Bone marrow (tissue), 2 donors: ENCODE results near the gene FAM240A.
A peak's percentile ranks its signal among the peaks of the same experiment; 100 is the strongest.

Experiments used
- DNase-seq, 2 donors: peaks; one replicate each; lab custom pipeline; 2025; lab: John Stamatoyannopoulos, UW

The FAM240A gene

DNA sequence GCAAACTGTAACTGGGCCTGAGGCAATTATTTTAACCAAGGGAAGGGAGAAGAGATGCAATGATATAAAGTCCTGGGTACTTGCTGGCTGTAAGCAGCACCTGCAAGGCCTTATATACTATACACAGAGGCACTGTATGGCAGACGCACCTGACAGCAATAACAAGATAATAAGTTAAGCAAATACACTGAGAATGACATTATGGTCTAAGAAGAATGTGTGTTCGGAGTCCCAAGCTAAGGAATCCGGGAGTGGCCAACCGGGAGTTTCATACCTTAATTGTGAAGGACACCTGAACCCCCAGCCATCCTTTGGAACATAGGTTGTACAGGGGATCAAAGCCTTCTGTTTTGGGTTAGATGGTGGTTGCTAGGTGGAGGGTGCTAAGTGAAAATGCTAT is 13.7 kb downstream of the FAM240A start:
- no peak for DNase-seq

DNA sequence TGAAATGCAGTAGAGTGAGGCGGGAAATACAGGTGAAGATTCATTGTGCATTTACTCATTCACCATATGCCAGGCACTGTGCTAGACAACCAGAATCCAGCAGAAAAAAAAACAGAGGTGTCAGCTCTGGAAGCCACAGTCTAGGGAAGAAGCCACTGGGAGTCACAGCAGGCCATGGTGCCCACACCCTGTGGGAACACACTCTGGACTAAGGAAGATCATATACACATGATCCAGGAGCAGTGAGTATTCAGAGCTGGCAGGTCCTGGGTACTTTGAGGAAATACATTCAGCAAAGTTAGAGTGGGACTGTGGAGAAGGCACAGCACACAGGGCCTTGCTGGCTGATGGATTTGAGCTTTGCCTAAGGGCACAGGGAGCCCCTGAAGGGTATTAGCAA is 14.8 kb downstream of the FAM240A start:
- no peak for DNase-seq

DNA sequence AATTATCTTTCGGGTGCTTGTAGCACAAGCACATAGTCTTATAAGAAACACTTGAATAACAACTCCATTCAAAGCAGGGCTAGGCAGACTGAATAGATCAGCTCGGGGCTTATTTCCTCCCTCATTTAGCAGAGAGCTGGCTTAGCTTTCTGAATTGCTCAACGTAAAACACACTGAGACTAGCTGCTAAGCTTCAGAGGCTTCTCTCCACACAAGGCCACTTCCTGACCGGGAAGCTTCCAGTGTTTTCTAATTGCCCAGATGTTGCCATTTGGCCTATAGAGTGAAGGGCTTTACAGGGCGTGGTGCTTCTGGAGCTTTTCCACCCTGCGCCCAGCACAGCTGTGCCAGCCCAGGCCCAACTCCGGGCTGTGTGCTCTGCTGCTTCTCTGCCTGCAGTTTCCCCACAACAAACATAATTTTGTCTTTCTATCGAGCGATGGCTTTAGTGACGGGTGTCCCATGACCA is 16.6 kb downstream of the FAM240A start:
- no peak for DNase-seq

DNA sequence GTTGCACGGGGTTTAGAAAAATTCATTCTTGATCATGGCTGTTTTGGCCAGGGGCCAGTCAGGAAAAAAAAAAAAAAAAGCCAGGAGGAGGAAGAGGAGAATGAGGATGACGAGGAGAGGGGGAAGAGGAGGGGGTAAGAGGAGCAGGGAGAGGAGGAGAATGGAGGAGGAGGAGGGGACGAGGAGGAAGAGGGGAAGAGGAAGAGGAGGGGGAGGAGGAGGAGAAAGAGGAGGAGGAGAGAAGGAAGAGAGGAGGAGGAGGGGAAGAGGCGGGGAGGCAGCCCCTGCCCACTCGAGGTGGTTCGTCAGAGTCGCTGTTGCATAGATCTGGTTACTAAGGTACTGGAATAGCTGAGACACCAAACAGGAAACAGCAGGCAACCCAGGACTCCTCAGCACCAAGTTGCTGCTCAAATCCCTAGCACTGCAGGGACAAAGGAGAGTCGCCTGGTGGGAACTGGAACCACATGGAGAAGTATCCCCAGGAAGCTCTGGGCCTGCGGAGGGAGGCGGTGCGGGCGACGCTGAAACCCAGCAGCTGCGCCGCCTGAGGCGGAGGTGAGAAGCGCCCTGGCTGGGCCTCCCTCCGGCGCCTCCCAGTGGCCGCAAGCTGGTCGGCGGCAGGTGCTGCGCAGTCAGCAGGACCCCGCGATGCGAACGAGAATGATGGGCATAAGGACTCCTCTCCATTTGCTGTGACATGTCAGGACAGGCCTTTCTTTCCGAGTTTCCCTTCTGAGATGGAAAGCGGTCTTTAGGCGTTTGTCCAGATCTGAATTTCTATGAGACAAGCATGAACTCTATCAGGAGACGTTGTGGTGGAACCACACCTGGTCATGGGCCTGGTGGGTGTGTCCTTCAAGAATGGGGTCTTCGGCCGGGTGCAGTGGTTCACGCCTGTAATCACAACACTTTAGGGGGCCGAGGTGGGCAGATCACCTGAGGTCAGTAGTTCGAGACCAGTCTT is 17.5 kb downstream of the FAM240A start:
- peak; percentile 41 to 58 for DNase-seq

DNA sequence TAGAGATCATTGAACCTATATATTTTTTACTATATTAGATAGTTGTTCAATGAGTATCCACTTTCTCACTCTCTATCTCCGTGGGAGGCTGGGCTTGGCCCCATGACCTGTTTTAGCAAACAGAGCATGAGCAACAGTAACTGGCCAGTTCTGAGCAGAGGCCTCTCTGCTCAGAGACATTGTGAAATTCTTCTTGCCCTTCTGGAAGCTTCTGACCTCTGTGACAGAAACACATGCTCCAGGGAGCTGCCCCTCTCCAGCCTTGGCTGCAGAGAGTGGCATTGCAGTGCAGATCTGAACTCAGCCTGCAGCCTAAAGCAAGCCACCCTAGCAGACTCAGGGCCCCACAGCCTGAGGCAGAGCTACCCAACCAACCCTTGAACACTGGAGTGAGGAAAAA is 20.5 kb downstream of the FAM240A start:
- DNase-seq: no peak

DNA sequence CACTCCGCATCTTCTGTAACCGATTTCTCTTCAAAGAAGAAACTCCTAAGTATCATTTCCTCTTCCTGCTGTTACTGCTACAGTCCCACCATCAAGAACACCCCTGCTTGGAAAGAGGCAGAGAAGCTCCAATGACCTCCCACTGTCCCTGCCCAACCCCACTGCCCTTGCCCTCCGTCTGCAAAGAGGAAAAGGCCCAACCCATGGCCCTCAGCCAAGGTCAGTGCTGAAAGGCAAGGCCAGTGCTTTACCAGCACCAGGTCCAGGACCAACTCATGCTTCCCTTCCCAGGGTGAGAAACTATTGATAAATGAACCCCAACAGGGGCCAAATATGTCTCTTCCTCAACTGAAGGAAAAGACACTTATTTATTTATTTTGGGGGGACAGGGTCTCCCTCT is 22.5 kb downstream of the FAM240A start:
- DNase-seq: no peak

DNA sequence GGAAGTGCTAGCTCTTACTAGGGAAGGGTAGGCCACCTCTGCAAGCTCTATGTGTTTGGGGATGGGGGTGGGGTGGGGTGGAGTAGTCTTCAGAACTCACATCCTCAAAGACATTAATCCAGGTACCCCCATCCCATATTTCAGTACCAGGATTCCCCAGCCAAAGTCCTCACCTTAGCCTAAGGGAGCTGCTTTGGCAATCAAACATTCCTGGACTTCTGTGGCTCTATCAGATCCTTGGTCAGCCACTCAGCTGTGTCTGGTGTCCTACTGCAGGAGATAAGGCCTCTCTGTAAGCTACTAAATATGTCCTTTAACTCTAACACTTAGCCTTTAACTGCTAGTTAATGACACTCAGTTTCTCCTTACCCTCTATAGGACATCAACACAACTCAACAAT is 26.9 kb downstream of the FAM240A start:
- DNase-seq: no peak

DNA sequence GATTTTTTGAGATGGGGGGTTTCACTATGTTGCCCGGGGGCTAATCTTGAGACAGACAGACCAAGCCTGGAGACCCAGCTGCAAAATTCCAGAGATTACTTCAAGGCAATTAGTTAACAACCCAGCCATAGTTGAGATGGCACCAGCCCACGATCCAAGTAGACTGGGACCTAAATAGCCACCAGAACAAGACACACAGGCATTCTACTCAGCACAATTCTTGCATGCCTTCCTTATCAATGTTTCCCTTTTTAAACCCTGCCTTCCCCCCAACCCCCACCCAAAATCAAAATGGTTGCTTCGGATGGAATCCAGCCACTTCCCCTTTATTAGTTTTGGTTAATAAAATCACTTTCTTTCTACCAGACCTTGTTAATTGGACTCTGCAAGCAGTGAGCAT is 28.6 kb downstream of the FAM240A start:
- DNase-seq: no peak

DNA sequence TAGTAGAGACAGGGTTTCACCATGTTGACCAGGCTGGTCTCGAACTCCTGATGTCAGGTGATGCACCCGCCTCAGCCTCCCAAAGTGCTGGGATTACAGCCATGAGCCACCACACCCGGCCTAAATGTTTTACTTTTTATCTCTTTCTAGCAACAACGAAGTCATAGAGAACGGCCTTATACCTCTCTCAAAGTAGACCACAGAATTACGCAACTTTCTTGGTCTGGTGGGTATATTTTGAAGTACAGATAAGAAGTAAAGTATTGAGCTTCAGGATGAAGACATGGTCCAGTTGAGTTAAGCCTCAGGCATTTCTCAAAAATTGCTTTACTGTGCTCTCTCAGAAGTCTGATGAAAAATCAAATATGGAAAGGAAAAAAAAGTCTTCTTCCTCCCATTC is 30.6 kb downstream of the FAM240A start:
- no peak for DNase-seq

DNA sequence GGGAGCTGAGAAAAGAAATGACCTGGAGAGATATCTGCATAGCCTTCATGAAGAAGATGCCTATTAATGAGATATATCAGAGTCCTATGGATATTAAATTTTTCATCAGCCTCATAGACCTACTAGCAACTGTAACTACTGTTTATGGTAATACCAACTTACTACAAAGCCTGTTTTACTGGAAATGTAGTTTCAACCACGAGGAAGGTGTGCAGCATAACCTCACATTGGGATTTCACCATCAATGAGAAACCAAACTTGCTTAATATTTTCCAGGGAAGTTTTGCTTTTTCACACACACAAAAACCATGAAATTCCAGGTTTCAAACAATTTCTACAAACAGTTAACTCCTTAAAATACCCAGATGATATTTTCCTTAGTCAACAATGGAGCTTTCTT is 31.4 kb downstream of the FAM240A start:
- DNase-seq: no peak

DNA sequence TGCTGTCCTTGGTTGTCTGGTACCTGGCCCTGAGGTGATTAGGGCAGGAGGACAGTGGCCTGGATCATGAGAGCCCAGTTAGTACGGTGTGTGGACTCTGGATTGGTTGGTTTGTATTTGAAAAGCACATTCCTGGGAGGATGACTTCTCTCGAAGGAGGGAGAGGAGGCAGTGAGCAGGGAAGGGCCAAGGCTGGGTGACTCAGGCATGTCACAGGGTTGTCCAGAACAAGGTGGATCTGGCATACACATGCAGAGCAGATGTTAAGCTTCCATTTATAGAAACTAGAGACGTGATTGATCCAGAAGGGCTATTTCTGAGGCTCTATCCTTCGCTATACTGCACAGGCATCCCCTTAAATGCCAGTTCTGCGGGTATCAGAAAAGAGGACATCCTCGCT is 34.4 kb downstream of the FAM240A start:
- no peak for DNase-seq

DNA sequence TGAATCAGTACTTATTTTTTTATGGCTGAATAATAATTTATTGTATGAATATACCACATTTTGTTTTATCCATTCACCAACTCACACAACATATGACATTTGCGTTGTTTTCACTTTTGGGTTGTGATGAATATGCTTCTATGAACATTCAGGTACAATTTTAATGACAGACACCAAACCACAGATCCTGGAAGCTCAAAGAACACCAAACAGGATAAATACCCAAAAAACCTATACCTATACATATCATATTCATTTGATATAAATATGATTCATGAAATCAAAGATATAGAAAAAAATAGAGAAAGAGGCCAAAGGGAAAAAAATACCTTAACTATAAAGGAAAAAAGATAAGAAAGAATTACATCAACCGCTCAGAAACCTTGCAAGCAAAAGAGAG is 35.8 kb downstream of the FAM240A start:
- DNase-seq: no peak

DNA sequence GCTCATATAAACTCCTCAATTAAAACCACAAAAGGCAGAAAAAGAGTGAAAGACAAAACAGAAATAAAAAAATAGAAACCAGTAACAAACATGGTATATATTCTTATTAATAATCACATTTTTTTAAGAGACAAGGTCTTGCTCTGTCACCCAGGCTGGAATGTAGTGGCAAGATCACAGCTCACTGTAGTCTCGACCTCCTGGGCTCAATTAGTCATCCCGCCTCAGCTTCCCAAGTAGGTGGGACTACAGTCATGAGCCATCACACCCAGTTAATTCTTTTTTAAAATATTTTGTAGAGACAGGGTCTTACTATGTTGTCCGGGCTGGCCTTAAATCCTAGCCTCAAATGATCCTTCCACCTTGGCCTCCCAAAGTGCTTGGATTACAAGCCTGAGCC is 37.1 kb downstream of the FAM240A start:
- no peak for DNase-seq

DNA sequence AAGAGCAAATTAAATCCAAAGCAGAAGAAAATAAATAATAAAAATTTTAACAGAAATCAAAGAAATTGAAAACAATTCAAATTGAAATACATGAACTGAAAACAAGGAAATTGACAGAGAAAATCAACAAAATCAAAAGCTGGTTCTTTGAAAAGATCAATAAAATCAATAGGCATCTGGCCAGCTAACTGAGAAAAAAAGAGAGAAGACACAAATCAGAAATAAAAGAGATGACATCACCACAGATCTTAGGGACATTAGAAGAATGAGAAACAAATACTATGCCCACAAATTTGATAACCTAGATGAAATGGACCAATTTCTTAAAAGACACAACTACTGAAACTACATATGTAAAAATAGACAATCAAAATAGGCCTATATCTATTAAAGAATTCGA is 38.8 kb downstream of the FAM240A start:
- DNase-seq: no peak

DNA sequence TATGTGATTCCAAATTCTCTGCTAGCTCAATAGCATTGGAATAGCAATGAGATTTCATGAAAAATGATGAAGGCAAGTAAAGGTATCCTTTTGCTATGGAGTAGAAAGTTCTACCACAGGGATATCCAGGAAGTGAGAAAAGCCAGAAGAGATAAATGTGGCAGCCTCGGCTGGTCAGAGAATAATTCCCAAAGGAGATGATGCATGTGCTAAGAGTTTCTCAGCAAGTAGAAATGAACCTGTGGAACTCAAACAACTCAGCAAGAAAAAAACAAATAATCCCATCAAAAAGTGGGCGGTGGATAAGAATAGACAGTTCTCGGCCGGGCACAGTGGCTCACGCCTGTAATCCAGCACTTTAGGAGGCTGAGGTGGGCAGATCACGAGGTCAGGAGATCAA is 42.9 kb downstream of the FAM240A start:
- DNase-seq: no peak

DNA sequence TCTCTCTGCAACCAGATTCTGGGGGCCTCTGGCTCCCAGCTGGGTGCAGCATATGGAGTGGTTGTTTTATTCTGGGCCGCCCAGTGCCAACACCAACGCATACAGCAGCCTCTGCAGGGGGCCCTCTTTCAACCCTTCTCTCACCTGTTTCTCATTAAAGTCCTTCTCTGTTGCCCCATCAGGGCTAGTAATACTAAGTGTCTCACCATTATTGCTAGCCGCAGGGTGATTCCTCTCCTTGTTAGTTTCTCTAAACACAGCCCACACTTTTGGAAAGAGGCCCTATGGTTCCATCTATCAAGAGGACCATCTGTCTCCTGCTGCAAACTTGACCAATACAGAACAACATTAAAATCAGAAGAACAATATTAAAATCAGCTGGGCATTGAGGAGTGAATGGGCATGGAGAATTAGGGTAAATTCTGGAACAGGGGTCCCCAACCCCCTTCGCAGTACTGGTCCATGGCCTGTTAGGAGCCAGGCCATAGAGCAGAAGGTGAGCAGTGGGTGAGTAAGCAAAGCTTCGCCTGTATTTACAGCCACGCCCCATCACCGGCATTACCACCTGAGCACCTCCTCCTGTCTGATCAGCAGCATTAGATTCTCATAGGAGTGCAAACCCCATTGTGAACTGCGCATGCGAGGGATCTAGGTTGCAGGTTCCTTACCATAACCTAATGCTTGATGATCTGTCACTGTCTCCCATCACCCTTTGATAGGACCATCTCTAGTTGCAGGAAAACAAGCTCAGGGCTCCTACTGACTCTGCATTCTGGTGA is 44.6 kb downstream of the FAM240A start:
- DNase-seq: no peak

DNA sequence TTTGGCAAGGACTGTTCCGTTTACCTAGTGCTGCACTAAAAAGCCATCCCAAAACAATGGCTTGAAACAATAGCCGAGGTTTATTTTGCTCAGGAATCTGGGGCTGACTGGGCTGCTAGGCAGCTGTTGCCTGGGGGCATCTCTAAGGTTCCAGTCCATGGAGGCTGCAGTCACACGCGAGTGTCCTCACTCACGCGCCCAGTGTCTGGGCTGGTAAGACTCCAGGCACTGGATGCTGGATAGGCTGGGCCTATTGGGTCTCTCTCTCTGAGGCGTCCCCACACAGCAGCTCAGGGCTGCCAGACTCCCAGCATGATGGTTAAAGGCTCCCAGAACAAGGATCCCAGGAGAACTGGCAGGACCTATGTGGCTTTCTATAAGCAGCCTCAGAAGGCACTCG is 47.0 kb downstream of the FAM240A start:
- no peak for DNase-seq

DNA sequence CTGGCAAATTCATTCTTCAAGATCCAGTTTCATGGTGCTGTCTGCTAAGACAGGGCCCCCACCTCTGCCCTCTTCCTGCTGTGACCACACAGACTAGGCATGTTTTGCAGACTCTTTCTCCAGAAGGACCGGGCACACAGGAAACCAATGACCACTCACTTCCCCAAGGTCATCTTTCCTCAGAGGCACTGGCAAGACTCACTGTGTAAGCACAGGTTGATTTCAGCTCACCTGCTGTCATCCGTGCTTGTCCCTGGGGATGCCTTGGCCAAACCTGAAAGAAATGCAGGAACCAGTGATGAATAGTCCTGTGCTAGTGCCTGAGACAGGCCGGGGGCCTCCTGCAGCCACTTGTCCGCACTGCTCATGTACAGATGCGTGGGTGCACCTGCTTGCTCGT is 47.7 kb downstream of the FAM240A start:
- no peak for DNase-seq

DNA sequence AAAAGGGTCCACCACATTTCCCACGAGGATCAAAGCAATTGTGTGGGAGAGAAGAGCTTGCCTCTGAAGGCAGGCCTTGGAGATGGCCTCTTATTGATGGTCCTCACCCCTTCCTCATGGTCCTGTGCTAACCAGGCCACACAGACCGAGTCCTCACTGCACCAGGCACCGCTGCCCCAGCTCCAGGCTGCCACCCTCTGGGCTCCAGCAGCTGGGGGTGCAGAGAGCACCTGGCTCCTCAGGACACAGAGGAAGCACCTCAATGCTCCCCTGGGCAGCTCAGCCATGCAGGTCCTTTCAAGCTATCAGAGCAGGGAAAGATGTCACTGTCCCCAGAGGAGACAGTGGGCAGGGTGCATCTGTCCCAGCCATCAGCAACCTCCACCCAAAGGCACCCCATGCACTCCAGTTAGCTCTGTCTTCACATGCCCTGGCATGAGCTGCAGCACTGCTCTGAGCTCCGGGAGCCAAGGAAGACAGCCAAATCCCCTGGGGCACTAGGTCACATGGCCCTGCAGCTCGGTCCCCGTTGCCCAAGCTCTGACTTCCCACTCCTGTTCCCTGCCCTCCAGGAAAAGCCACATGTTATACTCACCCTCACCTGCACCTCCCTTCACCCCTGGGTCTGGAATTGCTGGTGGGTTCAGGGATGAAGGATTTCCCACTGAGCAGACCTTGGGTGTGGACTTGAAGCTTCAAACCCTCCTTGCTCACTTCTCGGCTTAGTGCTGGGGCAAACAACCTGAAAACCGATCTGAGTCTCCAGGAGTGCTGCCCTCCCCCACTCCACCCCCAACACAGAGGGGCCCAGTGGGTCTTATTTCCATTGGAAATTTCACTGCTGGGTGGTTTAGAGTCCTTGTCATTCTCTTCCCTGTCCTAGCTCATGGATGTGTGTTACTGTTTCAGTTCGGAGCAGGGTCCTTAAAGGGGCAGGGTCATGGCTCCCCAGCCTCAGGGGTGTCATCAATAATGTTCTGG is 48.5 kb downstream of the FAM240A start:
- DNase-seq: no peak

DNA sequence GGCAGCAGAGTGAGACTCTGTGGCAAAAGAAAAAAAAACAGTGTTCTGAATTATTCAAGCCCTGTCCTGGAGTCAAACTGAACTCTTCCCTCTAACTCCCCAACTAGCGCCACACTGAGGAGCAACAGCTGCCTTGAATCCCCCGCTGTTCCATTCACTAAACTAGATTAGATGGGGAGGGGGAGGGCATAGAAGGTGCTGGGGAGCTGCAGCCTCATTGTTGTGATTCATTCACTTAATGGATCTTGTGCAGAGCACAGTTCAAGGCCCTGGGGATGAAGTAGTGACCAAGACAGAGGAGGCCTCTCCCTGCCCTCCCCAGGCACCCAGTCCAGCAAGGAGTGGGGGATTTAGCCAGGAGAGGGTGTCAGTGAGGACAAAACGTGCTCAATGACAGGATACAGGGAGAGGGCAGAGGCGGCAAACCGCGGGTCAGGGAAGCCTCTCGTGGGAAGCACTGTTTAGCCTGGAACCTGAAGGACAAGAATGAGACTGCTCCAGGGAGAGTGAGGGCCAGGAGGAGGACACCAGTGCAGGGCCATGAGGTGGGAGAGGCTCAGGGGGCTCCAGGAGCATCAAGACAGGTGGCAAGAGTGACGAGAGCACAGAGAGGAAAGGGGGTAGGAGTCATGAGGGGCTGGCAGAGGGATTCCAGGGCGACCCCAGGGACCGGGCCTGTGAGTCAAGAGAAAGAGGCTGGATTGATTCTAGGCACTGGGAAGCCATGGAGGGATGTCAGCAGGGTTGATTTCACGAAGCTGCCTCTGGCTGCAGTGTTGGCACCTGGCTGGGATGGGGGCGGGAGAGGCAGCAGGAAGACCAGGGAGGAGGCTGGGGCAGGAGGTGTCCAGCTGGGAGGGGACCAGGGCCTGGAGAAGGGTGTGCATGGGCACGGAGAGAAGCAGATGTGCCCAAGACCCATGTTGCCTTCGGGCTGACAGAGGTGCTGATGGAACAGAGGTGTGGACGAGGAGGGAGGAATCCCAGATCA is 49.7 kb downstream of the FAM240A start:
- DNase-seq: no peak
